GM18909 (cell line): ENCODE data around the gene TGM1.
A peak's percentile ranks its signal among the peaks of the same experiment; 100 is the strongest.

ENCODE experiments used
- ATAC-seq: cut with Tn5 transposase; IDR thresholded peaks from one replicate; pipeline ENCODE4 v1.9.1; 2021; ENCODE audit warnings: mild to moderate bottlenecking; ENCODE audit not compliant: unreplicated experiment, poor library complexity

TGM1 gene

DNA sequence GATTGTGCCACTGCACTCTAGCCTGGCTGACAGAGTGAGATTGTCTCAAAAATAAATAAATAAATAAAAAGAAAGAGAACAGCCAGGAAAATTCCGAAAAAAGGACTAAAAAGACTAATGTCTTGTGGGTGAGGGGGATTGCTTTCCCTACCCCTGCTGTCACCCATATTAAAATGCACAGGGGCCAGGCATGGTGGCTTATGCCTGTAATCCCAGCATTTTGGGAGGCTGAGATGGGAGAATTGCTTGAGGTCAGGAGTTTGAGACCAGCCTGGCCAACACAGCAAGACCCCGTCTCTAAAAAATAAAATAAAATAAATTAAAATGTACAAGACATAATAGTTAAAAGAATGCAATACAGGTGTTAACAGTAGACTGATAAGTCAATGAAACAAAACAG is 30.5 kb upstream of the TGM1 start:
- no peak for ATAC-seq

DNA sequence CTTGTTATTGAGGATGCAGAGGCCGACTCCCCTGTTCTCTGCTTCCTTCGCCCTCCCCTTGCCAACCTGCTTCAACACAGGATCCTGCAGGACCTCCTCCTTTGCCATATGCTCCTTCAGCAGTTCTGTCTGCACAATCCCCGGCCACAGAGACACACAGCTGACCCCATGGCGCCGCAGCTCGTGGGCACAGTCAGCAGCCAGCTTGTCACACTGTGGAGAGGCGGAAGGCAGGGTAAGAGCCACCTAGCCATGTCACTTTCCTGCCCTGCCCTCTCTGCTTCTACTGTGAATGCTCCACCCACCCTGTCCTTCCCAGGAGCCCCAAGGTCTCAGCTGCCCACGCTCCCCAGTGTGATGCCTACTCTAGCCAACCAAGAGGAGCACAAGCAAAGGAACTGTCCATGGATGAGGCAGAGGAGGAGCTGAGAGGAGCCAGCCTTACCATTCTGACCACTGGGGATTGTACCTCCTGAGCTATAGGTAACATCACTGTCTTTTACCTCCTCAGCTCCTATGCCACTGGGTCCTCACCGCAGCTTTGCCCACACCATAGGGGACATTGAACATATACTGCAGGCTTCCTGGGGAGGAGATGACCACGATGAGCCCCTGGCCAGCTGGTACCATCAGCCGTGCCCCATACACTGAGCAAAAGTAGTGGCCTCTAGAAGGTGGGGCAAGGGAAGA is 29.3 kb upstream of the TGM1 start:
- no peak for ATAC-seq

DNA sequence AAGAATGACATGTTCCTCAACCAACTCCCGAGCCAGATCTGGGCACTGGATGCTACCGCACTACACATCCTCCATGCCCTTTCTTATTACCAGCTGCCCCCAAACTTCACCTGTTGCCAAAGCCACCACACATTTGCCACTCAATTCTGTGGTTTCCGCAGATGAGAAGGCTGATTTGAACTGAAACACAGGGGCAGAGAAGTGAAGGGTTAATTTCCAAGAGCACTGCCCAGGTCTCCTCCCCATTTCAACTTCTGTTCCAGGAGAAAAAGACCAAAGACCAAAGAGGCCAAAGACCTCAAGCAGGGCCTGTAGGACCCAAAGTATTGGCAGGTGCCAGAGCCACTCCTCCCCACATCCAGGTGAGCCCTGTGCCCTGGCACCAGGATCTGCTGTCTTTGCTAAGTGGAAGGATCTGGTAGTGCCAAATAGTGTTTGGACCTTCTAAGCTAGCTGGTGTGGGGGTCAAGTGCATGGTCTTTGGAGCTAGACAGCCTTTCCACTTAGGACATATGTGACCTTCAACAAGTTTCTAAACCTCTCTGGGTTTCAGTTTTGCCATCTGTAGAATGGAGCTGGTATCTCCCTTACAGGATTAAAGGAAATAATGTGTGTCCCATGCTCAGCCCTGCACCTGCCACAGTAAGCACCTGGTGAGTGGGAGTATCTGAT is 28.6 kb upstream of the TGM1 start:
- ATAC-seq: no peak

DNA sequence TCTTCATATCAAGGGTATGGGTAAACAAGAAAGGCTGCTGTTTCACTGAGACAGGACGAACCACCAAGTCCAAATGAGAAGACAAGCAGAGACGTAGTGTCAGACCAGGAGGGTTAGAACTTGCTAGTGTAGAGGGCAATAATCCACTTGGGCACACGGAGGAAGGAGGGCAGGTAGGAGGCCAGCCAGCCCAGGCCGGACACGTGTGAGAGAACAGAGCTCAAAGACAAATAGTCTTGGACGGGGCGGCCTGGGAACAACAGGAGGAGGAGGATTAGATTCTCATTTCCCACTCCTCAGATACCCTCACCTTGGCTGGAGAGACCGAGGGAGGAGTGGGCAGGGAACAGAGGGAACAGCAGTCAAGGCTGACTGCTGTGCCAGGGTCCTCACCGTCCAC is 27.8 kb upstream of the TGM1 start:
- ATAC-seq: no peak

DNA sequence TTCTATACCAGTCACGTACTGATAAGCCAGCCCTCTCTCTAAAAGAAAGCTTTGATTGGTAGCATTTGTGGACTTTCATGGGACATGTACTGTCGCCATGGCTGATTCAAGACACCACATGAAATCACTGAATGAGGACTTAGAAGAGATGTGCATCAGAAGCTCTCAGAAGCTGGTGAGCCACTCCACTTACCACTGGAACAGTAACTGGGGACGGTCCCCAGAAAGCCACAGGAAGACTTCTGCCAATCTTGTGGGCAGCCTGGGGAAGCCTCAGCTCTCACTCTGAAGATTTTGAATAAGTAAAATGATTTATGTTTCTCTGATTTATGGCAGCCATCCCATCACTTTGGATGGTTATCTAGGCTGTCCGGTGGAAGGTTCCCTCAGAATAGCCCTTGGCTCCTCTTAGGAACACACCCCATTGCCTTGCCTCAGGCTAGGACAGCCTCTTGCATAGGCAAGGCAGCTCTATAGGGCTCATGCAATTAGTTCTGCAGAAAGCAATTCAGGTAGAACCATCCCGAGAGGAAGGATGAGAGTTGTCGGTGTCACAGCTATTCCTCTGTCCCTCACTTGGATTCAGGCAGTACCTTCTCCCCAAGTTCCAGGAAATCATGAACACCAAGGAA is 26.8 kb upstream of the TGM1 start:
- no peak for ATAC-seq

DNA sequence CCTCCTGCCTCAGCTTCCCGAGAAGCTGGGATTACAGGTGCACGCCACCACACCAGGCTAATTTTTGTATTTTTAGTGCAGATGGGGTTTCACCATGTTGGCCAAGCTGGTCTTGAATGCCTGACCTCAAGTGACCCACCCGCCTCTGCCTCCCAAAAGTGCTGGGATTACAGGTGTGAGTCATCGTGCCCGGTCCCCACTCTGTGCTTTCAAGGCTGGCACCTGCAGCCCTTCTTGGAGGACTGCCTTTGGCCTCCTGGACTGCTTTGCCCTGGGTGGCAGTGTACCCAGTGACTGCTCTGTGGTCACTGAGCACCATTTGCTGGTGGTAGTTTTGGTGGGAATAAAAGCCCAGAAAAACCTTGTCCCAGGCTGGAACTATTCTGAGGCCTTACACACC is 24.0 kb upstream of the TGM1 start:
- no peak for ATAC-seq

DNA sequence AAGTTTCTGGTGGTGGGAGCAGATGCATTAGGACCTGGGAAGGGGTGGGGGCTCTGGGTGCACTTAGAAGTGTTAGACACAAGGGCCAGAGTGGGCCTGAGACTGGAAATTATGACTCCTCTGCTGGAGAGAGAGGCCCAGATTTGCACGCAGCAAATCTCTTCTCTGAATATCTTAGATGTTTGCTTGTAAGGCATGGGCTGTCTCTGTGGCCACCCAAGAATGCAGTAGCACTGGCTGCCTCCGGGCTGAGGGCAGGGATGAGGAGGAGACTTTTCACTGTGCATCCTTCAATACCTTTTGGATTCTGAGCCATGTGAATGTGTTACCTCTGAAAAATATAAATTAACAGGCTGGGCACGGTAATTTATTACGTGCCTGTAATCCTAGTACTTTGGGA is 22.4 kb upstream of the TGM1 start:
- ATAC-seq: no peak

DNA sequence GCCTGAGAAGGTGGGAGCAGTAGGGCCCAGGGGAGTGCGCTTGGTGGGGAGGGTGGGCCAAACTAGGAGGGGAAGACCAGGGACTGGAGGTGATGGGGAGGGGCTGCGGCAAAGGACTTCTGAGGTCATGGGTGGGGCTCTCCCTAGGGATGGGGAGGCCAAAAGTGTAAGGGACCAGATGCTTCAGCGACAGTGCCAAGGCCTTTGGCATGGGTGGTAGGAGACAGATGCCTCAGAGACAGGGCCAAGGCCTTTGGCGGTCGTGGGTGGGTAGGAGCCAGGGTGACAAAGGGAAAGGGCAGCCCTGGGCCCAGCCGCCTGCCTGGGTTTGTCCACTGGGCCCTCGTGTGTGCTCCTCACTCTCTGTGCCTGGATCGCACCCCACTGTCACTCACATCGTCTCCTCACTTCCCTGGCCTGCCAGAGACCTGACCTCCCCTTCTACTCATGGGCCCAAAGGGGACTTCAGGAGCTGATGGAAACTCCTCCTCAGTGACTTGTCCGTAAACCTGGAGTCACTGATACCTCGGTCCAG is 21.6 kb upstream of the TGM1 start:
- ATAC-seq: no peak

DNA sequence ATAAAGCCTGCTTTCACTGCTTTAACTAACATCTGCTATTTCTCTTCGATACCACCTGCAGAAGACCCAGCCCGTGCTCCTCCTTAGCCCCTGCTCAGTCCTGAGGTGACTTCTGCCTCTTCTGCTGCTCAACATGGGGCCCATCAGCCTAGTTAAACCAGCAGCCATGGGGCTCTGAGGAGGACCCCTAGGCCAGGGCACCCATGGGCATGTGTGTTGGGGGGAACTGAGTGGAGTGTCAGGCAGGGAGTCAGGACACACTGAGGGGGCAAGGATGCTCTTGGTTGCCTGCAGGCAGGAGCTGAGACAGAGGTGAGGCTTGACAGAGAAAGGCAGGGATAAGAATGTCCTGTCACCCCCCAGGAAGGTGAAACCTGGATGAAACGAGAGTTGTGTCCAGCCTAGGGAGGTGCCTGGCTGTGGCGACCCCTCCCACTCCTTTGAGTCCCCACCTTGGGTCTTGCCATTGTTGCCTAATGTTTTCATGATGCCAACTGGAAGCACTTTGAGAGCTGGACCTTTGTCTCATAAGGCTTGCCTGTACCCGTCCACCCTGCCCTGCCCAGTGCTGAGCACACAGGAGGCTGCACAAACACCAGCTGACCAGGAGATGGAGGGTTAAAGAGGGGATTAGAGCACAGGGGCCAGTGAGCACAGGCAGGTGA is 21.0 kb upstream of the TGM1 start:
- ATAC-seq: no peak

DNA sequence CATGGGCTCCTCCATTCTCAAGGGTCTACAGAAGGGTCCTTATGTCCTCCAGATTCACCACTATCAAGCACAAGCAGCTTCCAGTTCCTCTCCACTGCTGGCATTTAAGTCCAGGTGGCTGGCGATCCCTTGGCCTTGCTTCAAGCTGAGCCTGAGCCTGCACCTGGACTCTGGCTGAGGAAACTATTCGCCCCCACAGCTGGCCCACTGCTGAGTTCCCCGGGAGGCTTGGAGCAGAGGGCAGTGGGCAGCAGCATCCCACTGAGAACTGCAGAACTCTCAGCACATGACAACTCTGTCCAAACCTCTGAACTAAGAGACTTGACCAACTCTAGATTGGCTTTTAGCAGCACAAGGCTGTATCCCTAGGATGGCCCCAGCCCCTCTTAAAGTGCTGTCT is 19.8 kb upstream of the TGM1 start:
- ATAC-seq: no peak

DNA sequence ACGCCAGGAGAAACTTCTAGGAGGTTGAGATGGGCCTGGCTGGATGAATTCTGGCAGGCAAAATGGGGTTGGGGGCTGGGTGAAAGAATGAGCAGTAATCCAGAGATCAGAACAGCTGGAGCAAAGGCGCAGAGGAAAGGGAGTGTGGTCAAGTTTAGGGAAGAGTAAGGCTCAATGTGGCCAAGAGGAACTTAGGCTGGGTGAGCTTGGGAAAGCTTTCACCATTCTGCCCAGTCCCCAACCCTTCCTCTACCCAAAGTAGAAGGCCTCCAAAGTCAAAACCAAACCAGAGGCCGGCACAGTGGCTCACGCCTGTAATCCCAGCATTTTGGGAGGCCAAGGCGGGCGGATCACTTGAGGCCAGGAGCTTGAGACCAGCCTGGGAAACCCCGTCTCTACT is 18.7 kb upstream of the TGM1 start:
- no peak for ATAC-seq

DNA sequence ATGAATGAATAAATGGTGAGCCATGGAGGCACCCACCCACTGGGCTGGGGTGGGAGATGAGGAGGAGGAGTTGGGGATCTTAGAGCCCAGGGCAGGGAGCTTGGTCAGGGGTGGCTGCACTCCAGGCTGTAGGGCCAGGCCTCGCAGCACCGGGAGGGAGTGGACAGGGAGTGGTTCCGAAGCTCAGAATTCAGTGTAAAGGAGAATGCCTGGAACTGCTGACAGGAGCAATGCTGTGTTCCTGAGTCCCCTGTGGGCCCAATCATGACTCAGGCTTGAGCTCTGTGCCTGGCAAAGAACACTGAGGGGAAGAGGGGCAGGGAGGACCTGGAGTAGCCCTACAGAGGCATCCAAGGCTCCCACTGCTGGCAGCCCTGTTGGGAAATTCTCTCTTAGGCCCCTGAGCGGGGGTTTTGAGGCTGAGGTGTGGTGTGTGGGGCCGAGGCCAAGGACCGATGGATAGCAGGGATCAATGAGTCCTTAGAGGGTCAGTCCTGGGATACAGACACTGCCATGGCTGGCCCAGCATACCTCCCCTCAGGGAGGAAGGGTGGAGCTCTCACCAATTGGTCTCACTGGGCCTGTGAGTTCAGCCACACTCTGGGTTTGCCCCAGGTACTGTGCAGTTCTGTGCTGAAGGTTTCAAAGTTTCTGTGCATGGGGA is 18.0 kb upstream of the TGM1 start:
- ATAC-seq: no peak

DNA sequence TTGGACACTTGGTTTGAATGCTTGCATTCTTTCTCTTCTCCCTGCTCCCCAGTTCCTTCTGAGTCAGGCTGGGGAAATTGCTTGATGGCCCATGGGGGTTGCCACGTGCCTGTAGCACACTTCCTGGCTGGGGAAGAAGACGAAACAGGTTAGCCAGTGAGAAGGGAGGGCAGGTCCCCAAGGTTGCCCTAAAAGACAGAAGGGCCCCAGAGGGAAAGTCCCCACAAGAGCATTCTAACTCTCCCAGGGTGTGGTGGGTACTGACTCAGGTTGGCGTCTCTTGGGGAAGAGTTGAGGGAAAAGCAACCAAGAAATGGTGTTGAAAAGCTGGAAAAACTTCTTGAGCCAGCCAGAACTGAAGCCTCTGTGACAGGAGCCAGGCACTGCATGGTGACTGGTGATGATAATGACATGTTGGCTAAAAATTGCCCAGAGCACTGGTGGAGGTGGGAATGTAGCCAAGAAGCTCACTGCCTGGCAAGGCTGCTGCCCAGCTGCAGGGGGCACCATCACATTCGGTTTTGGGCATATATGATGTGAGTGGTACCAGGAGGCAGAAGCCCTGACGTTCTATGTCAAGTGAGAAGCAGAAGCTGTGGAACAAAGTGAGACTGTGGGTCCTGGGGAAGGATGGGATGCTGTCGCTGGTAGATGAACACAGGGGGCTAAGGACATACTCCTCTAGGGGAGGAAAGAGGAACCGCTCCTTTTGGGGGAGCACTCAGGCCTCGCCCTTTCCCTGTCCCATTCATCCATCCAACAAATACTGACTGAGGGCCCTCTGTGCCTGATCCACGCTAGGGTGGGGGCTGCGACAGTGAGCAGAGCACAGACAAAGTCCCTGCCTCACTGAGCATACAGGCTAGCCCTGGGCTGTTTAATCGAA is 16.6 kb upstream of the TGM1 start:
- peak; percentile 77 for ATAC-seq

DNA sequence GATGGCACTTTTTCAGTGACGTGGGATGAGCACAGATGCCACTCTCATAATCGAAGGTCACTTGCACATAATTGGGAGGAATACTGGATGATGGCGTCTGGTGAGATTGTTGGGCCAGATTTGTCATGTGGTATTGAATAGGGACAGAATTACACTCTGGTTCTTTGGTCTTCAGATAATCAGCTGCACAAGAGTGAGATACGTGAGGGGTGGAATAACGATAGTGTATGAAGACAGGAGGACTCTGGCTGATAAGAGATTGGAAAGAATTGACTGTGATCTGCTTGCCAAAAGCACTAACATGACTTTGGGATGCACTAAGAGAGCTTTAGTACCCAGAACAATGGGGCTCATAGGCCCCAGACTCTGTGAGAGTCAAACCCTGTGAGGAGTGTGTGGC is 15.4 kb upstream of the TGM1 start:
- no peak for ATAC-seq

DNA sequence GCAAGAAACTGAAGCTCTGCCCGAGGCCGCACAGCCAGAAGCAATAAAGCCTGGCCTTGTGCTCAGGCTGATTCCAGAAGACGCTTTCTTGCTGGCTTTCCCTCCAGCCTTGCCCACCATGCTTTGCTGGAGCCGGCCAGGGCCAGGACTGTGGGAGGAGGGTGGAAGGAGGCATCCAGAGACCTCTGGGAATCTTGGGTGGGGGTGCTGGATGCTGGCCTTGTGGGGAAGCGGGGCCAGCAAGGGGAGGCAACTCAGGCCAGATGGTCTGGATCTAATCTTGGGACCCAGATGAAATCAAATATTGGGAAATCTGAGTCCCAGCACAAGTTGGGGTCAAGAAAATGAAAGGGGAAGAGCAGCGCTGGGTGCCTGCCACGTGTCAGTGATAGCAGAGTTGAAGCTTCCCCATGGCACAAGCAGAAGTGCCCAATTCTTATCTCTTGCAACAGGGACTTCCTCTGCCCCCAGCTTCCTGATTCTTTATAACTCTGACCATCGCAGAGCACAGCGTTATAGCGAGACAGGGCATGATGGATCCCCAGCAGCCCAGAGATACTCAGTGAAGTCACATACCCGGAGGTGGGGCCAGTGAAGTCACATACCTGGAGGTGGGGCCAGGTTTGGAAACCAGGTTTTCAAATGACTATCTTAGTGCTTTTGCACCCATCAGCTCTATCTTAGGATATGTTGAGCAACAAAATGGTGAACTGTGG is 14.8 kb upstream of the TGM1 start:
- ATAC-seq: no peak

DNA sequence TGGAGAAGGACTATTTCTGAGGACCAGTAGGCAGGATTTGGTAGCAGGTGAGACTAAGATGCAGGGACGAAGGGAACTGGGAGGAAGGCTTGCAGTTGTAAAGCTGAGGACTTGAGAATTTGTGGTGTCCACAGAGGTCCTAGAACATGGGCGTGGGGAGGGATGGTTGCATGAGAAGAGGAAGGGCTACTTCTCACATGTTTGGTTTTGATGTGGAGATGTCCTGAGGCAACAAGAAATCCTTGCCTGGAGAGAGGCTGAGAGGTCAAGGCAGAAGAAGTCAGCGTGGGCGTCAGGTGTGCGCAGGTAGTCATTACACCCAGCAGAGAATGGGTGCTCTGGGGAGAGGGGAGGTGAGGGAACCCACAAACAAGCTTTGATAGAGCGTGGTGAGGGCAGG is 14.1 kb upstream of the TGM1 start:
- ATAC-seq: no peak

DNA sequence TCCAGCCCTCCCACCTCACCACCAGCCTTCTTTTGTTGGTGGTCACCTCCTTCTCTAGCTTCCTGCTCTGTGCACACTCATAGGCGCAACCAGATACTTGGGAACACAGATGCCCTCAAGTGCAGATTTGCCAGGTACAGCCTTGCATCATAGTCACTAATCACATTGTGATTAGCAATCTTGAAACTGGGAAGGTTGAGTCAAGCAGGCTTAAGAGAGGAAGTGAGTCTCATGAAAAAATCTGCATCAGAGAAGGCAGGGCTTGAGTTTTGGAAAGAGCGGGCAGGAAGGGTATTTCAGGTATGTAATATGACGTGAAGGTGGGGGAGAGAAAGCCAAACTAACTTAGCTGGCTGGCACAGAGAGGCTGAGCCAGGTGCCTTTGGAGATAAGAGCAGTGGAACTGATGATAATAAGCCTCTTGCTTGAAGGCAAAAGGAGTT is 11.1 kb upstream of the TGM1 start:
- peak; percentile 39 for ATAC-seq

DNA sequence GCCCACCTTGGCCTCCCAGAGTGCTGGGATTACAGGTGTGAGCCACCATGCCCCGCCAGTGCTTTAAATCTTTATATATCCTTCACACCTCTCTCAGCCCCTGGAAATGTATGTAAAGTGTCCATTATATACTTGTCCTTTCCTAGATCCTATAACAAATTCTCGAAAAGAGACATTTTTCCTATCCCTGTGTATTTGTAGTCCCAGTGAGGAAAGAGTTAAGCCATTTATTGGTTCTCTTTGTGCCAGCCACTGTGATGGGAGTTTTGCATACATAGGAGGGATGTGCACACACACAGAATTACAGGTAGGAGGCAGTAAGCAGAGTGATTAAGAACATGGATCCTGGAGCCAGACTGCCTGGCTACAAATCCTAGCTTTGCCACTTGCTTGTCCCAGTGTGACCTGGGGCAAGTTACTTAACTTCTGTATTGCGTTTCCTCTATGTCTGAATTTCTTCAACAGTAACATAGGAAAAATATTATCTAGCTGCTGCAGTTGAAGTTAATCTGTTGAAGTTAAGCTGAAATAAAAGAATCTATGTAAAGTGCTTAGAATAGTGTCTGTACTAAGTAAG is 10.5 kb upstream of the TGM1 start:
- ATAC-seq: no peak

DNA sequence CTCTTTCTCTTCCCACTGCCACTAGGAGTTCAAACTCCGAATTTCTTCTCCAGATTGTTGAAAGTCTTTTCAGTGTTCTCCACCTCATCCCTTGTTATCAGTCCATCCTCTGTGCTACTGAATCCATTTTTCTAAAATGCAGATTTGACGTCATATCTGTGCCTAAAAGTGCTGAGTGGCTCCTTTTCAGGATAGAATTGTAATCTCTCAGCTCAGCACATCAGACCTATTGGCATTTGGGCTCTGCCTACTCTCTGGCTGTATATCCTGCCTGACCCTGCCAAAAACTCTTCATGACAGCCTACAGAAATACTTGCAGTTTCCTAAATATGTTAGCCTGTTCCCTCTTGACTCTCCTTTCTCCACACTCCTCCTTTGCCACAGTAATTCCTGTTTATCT is 9.5 kb upstream of the TGM1 start:
- ATAC-seq: no peak
